ENCODE results near the gene SH3BP4.

Gene SH3BP4

GRCh38 chr2:235024931-235025773 is 73.3 kb downstream of the SH3BP4 start:
- no peak for DNase-seq

- DNase-seq: no peak
Observed at GRCh38 chr2:235025800-235026536, 74.2 kb downstream of the SH3BP4 start.

GRCh38 chr2:235026649-235027557 is 75.1 kb downstream of the SH3BP4 start:
- DNase-seq: no peak

- DNase-seq: no peak
Observed at GRCh38 chr2:235027558-235028214, 75.9 kb downstream of the SH3BP4 start.

GRCh38 chr2:235028646-235029045 is 76.8 kb downstream of the SH3BP4 start:
- DNase-seq: no peak

GRCh38 chr2:235029054-235029453 is 77.2 kb downstream of the SH3BP4 start:
- DNase-seq: no peak

- DNase-seq: no peak
Observed at GRCh38 chr2:235030126-235030525, 78.3 kb downstream of the SH3BP4 start.

- no peak for DNase-seq
Observed at GRCh38 chr2:235030936-235031335, 79.1 kb downstream of the SH3BP4 start.

GRCh38 chr2:235031686-235032373 is 80.0 kb downstream of the SH3BP4 start:
- no peak for DNase-seq

- DNase-seq: no peak
Observed at GRCh38 chr2:235032466-235032865, 80.6 kb downstream of the SH3BP4 start.

GRCh38 chr2:235032949-235033348 is 81.1 kb downstream of the SH3BP4 start:
- no peak for DNase-seq

- DNase-seq: no peak
Observed at GRCh38 chr2:235034265-235035118, 82.7 kb downstream of the SH3BP4 start.

GRCh38 chr2:235037604-235038166 is 85.9 kb downstream of the SH3BP4 start:
- DNase-seq: no peak

- no peak for DNase-seq
Observed at GRCh38 chr2:235041221-235041917, 89.6 kb downstream of the SH3BP4 start.

- no peak for DNase-seq
Observed at GRCh38 chr2:235041918-235042575, 90.2 kb downstream of the SH3BP4 start.

GRCh38 chr2:235042576-235043515 is 91.0 kb downstream of the SH3BP4 start:
- DNase-seq: no peak

GRCh38 chr2:235043762-235044500 is 92.1 kb downstream of the SH3BP4 start:
- peak; percentile 66 for DNase-seq
